ENCODE results near the gene EXOC6.

EXOC6 gene

DNA sequence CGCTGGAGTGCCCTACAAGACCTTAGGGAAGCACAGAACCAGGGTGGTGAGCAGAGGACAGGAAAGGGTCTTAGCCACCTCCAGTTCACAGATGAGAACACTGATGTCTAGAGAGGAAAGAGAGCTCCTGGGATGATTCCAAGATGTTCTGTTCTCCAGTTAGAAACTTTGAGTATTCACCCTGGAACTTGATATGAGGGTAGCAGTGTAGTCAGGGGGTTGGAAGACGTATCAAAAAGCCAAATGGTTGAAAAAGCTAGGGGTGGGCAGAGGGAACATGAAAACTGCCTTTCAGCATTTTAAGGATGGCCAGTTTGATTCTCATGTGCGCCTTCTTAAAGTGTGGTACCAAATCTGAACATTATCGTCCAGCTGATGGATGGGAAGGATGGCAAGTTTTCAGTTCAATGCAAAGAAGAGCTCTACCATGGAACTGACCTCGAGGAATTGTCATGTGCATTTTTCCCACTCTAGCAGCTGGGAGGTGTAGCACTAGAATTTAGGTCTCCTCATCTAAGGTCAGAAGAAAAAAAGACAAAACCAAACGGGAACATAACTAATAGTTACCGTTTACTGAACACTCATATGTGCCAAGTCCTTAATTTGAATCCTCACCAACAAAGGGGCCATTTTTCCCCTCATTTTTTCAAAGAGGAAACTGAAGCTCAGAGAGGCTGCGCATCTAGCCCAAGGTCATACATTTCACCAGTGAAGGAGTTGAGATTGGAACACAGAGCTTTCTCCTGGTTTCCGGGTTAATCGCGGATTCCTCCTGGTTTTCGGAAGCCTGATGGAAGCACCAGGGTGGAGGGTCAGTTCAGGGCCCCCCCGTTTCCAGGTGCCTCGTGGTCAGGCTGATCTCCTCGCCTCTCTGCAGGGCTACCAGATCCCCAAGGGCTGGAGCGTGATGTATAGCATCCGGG is 219.4 kb downstream of the EXOC6 start:
- no peak for DNase-seq

DNA sequence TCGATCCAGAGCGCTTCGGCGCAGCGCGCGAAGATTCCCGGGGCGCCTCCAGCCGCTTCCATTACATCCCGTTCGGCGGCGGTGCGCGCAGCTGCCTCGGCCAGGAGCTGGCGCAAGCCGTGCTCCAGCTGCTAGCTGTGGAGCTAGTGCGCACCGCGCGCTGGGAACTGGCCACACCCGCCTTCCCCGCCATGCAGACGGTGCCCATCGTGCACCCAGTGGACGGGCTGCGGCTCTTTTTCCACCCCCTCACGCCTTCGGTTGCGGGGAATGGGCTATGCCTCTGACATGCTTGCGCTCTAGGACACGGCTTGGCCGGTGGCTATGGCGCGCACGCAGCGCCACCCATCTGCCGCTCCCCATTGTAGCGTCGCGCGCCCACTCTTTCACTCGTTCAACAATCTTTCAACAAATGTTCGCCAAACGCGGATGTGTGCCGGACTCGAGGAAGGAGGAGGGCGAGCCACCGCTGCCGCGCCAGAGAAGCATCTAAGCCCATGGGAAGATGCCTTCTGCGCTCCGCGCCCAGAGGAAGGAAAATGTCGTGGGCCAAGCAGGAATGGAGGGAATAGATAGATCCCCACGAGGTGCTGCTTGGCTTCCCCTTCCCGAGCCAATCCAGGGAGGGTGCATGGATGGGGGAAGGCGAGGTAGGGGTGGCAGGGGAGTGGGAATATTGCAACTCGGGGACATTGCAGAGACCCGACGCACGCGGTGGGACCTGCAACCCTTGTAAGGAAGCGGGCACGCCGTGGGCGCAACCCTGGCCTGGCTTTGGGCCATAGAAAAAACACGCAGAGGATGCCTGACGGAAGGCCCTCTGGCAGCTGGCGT is 220.3 kb downstream of the EXOC6 start:
- no peak for DNase-seq

DNA sequence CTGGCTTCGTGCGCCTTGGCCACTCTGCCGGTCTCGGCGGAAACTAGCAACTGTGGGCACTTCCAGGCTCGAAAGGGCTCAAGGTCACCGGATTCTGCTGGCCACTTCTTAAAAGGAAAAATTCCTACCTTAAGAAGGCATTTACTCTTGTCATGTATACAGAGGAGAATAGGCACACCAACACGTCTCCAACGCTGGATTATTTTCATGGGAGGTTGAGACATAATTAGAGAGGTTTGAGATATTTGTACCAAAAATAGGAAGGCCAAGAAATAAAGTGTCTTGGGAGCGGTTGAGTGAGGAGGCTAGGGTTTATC is 220.9 kb downstream of the EXOC6 start:
- DNase-seq = no peak

- DNase-seq = no peak
These were observed 222.3 kb downstream of the EXOC6 start for GRCh38 chr10:93070378-93071176.

DNA sequence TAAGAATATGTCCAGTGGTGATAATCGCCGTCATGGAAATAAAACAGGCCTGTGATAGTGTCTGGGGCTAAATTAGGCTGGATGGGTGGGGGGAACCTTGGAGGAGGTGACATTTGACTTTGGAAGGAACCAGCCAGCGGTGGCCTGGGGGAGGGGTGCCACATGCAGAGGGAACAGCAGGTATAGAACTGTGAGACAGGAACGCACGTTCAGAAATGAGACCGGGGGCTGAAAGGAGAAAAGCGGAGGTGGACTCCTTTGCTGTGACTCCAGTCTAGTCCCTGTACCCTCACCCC is 222.8 kb downstream of the EXOC6 start:
- no peak for DNase-seq

- DNase-seq = no peak
These were observed 223.4 kb downstream of the EXOC6 start for GRCh38 chr10:93071674-93072224.

- no peak for DNase-seq
These were observed 223.9 kb downstream of the EXOC6 start for GRCh38 chr10:93072225-93072712.

DNA sequence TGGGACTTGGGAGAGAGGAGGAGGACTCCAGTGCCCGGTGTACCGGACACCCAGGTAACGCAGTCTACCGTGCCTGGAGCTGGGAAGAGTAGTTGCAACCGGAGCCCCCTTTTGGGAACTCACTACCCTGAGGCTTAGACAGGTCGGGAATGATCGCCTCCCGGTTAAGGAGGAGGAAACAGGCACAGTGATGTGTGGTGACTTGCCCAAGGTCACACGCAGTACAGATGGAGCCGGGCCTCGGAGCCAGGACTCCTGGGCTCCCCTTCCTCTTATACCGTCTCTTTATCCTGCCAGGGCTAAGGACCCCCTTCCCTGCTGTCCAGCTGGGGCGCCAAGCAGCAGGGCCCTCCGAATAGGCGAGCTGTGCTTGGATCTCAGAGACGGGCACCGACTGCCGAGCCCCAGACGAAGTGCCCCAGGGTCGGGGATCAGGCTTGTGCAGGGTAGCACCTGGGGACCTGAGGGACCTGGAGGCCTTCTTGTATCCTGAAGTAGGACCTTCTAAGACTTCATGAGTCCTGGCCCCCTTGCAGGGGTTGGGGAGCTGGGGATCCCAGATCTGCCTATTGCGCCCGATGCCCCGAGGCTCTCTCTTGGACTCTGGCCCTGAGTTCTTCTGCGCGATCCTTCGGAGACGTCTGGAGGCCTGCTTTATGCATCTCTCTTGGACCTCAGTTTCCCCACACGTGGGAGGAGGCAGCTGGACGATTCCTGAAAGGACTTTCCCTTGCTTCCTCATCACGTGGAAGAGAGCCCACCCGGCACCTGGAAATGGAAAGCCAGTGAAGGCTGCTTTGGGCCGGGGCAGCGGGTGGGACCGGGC is 224.6 kb downstream of the EXOC6 start:
- no peak for DNase-seq

- DNase-seq = no peak
These were observed 225.3 kb downstream of the EXOC6 start, which contains the start of gene CYP26A1 for GRCh38 chr10:93073539-93074146. TSS of gene CYP26A1 (plus strand) at chr10:93073893. CDS start at chr10:93073935, 42 bp downstream.

DNA sequence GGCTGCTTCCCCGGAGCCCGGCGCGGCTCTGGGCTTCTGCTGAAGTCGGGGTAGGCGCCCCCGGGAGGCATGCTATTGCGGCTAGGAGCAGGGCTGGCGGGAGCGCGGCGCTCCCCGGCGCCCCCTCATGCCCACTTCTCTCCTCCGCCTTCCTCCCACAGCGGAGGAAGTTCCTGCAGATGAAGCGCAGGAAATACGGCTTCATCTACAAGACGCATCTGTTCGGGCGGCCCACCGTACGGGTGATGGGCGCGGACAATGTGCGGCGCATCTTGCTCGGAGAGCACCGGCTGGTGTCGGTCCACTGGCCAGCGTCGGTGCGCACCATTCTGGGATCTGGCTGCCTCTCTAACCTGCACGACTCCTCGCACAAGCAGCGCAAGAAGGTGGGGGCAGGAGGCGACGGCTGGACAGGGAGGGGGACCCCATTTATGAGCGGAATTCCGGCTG is 225.9 kb downstream of the EXOC6 start:
- DNase-seq = no peak

DNA sequence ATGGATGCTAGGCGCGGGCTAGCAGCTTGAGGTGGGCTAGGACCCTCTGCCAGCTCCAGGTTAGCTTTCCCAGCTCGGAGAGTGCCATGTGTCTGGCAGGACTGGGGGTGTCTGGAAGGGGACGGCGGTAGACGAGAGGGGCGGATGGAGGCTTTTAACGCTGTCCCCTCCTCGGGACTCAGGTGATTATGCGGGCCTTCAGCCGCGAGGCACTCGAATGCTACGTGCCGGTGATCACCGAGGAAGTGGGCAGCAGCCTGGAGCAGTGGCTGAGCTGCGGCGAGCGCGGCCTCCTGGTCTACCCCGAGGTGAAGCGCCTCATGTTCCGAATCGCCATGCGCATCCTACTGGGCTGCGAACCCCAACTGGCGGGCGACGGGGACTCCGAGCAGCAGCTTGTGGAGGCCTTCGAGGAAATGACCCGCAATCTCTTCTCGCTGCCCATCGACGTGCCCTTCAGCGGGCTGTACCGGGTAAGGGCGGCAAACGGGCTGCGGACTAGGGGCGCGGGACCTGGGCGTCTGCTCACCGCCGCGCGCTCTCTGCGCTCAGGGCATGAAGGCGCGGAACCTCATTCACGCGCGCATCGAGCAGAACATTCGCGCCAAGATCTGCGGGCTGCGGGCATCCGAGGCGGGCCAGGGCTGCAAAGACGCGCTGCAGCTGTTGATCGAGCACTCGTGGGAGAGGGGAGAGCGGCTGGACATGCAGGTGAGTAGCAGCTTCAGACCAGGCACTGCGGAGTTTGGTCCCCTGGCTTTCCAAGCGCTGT is 226.5 kb downstream of the EXOC6 start:
- DNase-seq = no peak

DNA sequence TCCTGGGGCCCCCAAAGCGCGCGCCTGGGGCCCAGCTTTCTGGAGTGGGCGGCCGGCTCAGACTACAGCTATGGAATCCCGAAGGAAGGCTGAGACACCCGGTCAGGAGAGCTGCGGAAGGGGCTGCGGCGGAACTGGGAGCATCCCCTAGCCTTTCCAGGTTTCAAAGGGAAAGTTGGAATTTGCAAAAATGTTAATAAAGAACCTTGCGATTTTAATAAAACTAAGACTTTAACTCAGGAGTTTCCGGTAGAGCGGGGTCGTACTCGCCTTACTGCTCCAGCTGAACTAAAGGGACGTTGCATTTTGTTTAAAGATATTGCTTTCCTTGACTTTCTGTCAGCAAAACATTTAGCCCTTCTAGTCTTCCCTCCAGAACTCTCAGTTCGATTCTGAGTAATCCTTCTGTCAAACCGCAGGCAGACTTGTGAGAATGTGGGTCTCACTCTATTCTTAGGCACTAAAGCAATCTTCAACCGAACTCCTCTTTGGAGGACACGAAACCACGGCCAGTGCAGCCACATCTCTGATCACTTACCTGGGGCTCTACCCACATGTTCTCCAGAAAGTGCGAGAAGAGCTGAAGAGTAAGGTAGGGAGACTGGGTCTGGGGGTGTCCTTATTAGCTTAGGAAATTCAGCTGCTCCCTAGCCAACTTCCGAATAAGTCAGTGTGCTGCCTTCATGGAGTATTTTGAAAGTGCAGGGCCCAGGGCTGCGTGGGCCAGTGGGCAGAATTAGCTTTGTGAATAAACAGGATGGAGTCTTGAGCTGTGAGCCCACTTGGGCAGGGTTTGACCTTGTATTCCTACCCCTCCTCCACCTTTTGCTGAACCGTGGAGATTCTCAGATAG is 227.3 kb downstream of the EXOC6 start:
- DNase-seq = no peak

- DNase-seq = no peak
These were observed 228.6 kb downstream of the EXOC6 start for GRCh38 chr10:93076871-93077270.

DNA sequence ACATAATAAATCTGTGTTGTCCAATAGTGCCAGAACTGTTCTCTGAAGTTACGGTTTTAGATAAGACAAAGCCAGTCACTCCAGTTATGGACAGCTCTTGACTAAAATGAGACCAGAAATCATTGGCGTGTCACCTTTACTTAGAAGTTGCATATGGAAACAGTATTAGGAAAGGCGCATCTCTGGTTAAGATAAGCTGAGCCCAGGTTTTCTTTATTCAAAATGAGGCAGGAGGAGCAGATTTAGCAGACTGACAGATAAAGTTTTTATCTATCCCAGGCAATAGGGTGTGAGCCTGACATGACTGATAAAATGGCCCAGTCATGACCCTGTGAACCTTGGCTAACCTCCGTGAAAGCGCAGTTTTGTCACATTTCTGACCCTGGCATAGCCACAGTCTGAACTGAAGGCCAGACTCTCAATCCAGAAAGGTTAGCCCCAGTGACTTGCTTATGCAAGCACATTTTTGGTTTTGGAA is 229.6 kb downstream of the EXOC6 start:
- DNase-seq = no peak

DNA sequence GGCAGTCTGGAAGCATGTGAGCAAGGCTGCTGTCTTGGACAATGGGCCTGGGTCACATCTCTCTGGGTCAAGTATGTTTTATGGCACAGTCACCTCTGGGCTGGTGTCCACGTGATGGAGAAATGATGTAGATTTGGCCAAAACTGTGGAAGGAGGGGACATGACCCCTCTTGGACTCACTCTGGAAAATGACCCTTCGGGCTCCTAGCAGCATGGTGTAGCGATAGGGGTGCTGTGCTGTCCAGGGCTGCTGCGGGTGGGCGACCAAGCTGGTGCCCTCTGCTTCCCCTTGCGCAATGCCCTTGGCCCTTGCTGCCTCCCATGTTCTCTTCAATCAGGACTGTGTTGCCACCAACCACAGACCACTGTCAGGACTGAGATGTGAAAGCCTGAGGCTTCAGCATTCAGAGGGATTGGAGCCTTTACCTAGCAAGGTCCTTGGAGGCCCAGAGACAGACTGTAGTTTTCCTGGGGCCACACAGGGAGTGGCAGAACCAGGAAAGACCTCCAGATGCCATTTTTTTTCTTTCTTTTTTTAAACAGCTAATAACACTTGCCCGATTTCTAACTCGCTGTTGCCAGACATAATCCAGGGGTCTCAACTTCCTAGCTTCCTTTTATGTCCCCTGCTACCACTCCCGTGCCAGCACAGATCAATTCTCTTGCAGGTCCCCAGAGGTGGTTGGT is 231.5 kb downstream of the EXOC6 start:
- DNase-seq = no peak

GRCh38 chr10:93080350-93081046 is 232.2 kb downstream of the EXOC6 start:
- DNase-seq = no peak

DNA sequence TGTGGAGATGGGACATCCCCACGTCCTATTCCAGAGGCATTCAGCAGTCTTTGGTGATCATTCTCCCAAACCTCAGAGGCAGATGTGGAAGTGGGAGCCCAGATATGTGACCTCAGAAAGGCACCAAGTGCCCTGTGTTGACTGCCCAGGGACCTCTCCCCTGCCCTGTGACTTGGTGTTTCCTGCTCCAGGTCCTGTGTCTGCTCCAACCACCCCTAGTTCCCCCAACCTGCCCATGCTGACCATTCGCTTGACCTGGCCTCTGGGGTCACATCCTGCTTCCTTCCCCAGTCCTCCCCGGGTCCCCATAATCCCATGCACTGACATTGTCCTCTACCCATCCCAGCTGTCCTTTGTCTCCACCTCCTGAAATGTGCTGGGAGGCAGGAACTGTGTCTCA is 233.0 kb downstream of the EXOC6 start:
- DNase-seq = no peak

DNA sequence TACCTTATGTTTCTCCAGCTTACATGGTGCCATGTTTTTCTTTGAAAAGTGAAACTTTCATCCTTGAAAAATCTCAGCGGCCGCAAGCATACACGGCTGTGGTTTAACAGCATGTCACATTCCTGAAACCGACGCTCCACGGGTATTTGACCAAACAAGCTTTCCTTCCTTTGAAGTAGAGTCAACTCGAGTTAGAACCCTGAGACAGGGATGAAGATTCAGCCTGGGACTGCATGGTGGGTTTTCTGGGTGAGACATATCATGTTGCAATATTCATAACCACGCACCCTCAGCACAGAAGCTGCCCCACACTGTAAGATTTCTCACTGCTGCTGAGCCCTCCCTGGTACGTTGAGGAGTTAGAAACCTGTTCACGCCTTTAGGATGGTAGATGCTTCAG is 233.5 kb downstream of the EXOC6 start:
- no peak for DNase-seq
